Activated CD4-positive, alpha-beta T cell treated with anti-CD3 and anti-CD28 coated beads for 1 hour (primary cell): ENCODE data around the gene MRAS.
"Not testable (repeated sequence)": the region's sequence is repeated elsewhere in the genome, so short reads cannot be mapped to it uniquely, and the experiment has no call there.

Source experiments
- DNase-seq: peaks from one replicate; pipeline ENCODE4 v3.0.0-alpha.2; 2020

The MRAS gene

DNA sequence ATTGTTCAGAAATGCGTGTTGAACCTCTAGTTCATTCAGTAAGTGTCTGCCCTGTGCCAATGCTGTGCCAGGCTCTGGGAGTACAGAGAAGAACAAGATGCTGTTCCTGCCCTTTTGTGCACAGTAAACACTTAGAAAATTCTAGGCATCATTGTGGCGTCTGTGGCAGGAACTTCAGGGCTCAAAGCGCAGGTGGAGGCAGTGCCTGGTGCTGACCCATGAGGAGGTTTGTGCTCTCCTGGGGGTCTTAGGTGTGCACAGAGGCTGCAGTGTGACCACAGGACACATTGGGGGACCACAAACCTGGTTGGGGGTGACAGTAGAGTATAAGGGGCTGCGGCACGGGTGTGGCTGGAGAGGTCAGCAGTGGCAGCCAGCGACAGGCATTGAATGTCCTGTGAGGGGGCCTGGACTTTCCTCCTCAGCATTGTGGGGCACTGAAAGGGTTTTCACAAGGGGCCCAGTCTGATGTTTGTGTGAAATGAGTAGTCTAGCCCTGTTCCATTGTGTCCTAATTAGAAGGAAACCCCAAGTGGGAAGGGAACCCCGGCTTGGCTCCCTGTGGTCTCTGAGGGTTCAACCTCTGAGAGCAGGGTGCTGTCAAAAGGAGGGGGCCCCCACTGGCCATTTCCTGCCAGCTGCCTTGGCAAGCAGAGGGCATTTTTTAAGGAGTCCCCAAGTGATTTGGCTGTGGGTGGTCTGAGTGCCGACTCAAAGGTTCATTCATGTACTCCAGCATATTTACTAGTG, 20.9 kb downstream of the MRAS start:
- no peak for DNase-seq

DNA sequence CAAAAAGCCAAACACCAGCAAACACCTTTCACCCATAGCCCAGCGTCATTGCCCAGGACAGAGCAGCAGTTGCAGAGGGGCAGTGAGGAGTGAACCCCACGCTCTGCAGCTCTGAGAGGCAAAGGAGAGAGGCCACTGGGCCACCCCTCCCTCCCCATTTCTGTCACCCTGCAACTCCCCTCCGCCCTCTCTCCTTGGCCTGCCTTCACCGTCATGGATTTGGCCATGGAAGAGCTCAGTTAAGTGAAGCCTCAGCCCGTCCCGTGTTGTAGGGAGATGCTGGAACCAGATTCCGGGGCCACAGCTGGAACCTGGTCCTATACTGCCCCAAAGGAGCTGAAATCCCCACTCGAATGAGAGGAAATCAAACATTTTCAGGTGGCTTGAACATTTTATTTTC, 21.9 kb downstream of the MRAS start:
- no peak for DNase-seq

GRCh38 chr3:138371070-138371965, 22.9 kb downstream of the MRAS start:
- DNase-seq, result no peak

GRCh38 chr3:138373087-138373735, 24.8 kb downstream of the MRAS start:
- DNase-seq, result no peak

DNA sequence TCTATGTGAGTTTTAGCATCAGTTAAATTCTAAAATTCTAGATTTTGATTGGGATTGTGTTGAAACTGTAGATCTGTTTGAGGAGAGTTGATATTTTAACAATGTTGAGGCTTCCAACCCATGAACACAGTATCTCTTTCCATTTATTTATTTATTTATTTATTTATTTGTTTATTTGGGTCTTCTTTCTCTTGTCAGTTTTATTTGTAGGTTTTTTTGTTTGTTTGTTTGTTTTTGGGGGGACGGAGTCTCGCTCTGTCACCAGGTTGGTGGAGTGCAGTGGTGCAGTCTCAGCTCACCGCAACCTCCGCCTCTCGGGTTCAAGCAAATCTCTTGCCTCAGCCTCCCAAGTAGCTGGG, 25.3 kb downstream of the MRAS start:
- DNase-seq, result no peak

DNA sequence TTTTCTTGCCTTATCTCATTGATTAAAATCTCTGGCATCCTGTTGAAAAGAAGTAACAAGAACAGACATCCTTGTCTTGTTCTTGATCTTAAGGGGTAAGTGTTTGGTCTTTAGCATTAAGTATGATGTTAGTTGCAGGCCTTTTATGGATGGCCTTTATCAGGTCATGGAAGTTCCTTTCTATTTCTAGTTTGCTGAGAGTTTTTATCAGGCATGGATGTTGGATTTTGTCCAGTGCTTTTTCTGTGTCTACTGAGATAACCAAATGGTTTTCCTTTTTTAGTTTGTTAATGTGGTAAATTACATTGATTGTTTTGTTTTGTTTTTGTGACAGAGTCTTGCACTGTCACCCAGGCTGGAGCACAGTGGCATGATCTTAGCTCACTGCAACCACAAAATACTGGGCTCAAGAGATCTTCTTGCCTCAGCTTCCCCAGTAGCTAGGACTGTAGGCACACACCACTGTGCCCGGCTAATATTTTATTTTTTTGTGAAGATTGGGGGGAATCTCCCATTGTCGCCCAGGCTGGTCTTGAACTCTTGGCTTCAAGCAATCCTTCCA, 26.3 kb downstream of the MRAS start:
- DNase-seq, result no peak

GRCh38 chr3:138375447-138375846, 27.1 kb downstream of the MRAS start:
- DNase-seq, result no peak

GRCh38 chr3:138376663-138377062, 28.3 kb downstream of the MRAS start:
- no peak for DNase-seq

- not testable (repeated sequence) for DNase-seq
These were observed 28.8 kb downstream of the MRAS start for GRCh38 chr3:138377212-138377611.

DNA sequence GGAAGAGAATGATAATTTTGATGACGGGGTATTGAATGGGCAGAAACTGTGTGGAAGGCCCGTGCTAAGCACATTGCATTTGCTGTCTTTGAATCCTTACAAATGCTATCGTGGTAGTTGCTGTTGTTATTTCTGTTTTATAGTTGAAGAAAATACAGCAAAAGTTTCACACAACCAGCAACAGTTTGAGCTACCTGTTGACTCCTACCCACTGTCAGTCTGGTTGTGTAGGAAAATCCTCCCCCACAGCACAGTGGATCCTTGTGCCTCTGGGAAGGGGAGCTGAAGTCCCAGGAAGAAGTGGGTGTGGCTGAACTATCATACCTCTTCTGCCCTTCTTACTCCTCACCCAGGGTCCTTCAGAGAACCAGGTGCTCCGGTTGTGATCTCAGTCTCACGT, 29.4 kb downstream of the MRAS start:
- DNase-seq, result no peak

DNA sequence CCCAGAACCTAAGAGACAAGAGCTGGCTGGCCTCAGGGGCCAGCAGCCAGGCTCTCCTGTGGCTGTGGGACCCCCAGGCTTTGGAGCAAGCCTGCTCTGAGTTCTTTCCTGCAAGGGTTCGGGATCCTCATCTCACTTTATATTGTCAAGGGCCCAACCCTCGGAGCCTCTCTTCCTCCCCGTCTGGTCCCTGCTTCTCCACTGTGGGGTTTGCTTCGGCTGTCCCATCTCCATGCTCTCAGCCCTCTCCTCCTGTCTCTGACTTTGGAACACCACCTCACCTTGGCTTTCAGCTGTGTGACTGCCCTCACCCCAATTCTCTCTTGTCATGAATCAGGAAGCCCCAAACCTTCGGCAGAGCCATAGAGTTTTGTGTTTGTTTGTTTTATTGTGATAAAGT, 30.0 kb downstream of the MRAS start:
- no peak for DNase-seq

DNA sequence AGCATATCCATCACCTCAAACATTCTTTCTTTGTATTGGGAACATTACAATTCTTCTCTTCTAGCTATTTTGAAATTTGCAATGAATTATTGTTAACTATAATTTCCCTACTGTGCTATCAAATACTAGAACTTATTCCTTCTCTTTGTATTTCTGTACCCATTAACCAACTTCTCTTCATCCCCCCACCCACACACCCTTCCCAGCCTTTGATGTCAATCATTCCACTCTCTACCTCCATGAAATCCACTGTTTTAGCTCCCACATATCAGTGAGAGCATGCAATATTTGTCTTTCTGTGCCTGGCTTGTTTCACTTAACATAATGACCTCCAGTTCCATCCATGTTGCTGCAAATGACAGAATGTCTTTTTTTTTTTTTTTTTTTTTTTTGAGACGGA, 30.6 kb downstream of the MRAS start:
- no peak for DNase-seq

GRCh38 chr3:138381413-138381901, 33.1 kb downstream of the MRAS start:
- no peak for DNase-seq

DNA sequence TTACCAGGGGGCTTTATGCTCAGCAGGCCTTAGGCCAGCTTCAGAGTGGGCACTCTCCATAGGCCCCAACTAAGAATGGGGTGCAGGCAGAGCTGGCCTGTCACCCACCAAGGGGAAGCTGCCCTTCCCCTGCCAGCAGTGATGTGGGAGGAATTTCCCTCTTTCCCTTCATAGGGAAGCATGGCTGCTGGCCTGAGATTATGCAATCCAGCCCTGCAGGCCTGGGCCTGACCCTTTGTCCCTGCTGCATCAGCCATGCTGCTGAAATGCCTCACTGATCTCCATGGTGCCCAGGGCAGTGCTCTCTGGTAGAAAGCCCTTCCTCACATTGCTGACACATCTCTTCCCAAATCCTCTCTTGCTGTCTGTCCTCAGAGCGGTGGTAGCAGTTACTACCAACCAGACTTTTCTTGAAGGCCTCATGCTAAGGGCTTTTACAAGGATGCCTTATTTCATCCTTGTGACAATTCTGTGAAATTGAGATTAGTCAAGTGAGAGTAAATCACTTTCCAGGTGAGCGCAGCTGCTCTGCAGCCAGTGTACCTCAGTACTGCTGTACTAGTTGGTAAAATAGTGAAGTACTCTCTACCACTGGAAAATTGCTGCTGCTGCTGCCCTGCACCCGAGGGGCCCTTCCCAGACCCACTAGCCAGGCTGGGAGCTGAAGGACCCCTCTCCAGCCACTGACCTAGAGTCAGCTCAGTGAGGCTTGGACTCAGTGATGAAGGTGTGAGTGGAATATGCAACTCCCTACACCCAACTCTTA, 33.8 kb downstream of the MRAS start:
- DNase-seq, result no peak

- DNase-seq, result no peak
These were observed 35.5 kb downstream of the MRAS start for GRCh38 chr3:138383715-138384465.

DNA sequence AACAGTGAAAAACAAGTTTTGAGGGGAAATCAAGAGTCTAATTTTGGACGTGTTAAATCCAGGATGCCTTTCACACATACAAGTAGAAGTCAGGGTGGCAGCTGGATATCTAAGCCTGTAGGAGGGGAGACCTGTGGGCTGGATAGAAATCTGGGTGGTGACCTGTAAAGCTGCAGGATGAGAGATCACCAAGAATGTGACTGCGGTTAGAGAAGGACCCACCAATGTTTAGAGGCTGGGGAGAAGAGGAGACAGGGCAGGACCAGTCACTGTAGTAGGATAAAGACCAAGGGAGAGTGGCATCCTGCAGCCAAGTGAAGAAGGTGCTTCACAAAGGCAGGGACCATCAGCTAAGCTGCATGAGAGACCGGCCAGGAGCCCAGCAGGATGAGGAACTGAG, 36.2 kb downstream of the MRAS start:
- no peak for DNase-seq

- no peak for DNase-seq
These were observed 36.6 kb downstream of the MRAS start for GRCh38 chr3:138384976-138385375.

DNA sequence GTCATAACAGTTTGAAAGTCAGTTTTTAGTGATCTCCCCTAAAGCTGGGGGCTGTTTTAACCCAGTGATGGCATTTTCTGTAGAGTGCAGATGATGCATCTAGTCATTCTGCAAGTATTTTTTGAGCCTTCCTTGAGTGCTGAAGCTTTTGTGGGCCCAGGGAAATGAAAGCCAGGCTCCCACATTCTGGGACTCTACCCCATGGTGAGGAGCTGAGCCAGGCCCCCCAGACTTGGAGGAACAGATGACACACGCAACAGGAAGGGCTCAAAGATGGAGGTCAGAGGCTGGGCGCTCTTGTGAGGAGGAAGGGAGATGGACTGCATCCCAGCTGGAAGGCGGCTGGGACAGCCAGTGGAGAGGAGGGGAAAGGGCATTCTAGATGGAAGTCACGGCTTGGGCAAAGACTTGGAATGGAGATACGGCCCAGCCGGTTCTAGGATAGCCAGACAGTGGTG, 40.8 kb downstream of the MRAS start:
- DNase-seq, result no peak

DNA sequence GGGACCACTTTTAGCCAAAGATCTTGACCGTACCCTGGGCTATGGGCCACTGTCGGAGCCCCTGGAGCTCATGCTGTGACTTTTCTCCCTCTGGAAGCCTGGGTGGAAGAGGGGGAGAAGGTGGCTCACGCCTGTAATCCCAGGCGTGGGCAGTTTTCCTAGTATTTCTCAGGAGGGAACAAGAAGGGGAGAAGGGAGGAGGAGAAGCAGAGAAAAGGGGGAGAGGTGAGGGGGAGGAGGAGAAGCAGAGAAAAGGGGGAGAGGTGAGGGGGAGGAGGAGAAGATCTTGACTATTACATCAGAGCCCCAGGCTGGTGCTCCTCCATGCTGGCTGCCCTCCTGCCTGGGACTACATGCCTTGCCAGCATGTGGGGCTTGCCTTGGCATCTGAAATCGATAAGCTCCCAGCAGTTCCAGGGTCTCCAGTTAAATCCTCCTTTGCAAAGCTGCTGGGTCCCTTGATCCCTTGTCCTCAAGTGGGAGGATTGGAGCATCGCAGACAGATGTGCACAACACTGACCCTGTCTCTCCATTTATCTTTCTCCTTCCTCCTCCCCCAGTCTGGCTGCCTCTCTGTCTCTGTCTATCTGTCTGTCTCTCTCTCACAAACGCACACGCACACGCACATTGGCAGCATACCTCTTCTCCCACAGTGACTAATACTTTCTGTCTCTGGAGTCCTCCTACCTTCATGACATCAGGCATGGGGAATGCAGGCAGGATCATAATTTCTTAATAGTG, 41.6 kb downstream of the MRAS start:
- DNase-seq, result no peak

- DNase-seq, result no peak
These were observed 42.2 kb downstream of the MRAS start for GRCh38 chr3:138390582-138390932.

DNA sequence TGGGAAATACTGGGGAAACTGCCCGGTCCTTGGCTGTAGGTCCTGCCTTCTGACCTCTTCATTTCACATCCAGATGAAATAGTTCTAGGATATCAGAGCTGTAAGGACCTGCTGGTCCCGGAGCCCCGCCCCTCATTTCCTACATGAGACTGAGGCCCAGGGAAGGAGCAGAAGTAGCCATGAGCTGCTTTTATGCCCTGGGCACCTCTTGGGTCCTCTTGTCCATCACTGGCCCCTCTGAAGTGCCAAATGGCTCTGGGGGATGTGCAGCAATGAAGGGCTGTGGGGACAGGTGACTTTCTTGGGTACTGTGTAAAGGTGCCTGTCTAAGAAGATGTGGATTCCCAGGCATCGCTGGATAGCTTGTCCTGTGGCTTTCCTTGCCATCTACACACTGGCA, 45.8 kb downstream of the MRAS start:
- no peak for DNase-seq
